ENCODE measurements around the gene ZFAND5.

- TF ChIP-seq CTCF (IDR thresholded peaks at IDR 0.05; ENCODE audit: low read depth, low read length, poor library complexity, severe bottlenecking): no peak
- no peak for TF ChIP-seq EZH2phosphoT487 (IDR thresholded peaks at IDR 0.05; ENCODE audit: borderline replicate concordance, low read length)
Observed at GRCh38 chr9:72371151-72371550, 6.1 kb upstream of the ZFAND5 start.
